ENCODE measurements around the gene GLDC. TPM values are rescaled to one million over a fixed set of nuclear protein-coding genes. Genes with fewer than 3 reads are reported as not detected.

Gene GLDC
- total and polyA plus RNA-seq, 12 donors = 0.03 TPM; not detected in 11

- DNase-seq (no peak), ATAC-seq (no peak)
- Histone ChIP-seq H3K27me3 (peaks cover 0 to 13% (median 3%) of the 10 kb centered on the region in 7 donors), H3K4me1 (no peaks in the 10 kb centered on the region), H3K27ac (no peak overlapping the region), H3K4me3 (no peak overlapping the region), H3K36me3 (no peaks in the 10 kb centered on the region), H3K9me3 (no peaks in the 10 kb centered on the region)
- WGBS, 2 donors = 81 to 82% methylated on average over 3 of the region's 3 CpGs
- no peak for TF ChIP-seq CTCF (IDR thresholded peaks at IDR 0.05)
- intact Hi-C loops (cut with DNase I) = no loop called here
These were observed 25.2 kb downstream of the GLDC start for GRCh38 chr9:6620353-6620752.

- intact Hi-C loops (cut with DNase I) = no loop called here
- Histone ChIP-seq H3K4me3 (no peak overlapping the region), H3K36me3 (no peaks in the 10 kb centered on the region), H3K27ac (no peak overlapping the region), H3K9me3 (no peaks in the 10 kb centered on the region), H3K4me1 (no peaks in the 10 kb centered on the region), H3K27me3 (peaks cover 0 to 11% (median 0%) of the 10 kb centered on the region in 7 donors)
- ATAC-seq = no peak
- WGBS, 2 donors = 91 to 96% methylated on average over 6 of the region's 6 CpGs
- DNase-seq = no peak
- no peak for TF ChIP-seq CTCF (IDR thresholded peaks at IDR 0.05)
These were observed 25.6 kb downstream of the GLDC start for GRCh38 chr9:6619909-6620308.

GRCh38 chr9:6616951-6617602 is 28.5 kb downstream of the GLDC start:
- Histone ChIP-seq H3K4me1 (no peaks in the 10 kb centered on the region), H3K27me3 (peaks cover 0 to 6% (median 0%) of the 10 kb centered on the region in 7 donors), H3K4me3 (no peak overlapping the region), H3K9me3 (no peaks in the 10 kb centered on the region), H3K36me3 (no peaks in the 10 kb centered on the region), H3K27ac (no peak overlapping the region)
- ATAC-seq = no peak
- 58 to 65% methylated on average over 9 of the region's 9 CpGs for WGBS, 2 donors
- DNase-seq = no peak
- intact Hi-C loops (cut with DNase I) = no loop called here
- no peak for TF ChIP-seq CTCF (IDR thresholded peaks at IDR 0.05)

- peaks cover 0 to 6% (median 0%) of the 10 kb centered on the region in 7 donors for H3K27me3 ChIP-seq
- DNase-seq (no peak), ATAC-seq (no peak)
- intact Hi-C loops (cut with DNase I) = no loop called here
- WGBS, 2 donors = 90 to 95% methylated on average over 5 of the region's 5 CpGs
- TF ChIP-seq CTCF (IDR thresholded peaks at IDR 0.05) = no peak
- H3K4me3 ChIP-seq = no peak overlapping the region
- H3K9me3 ChIP-seq = no peaks in the 10 kb centered on the region
- no peaks in the 10 kb centered on the region for H3K36me3 ChIP-seq
- no peak overlapping the region for H3K27ac ChIP-seq
- H3K4me1 ChIP-seq = no peaks in the 10 kb centered on the region
These were observed 31.0 kb downstream of the GLDC start for GRCh38 chr9:6614489-6614888.
